ENCODE measurements around the gene ADIG. TPM values are rescaled to one million over a fixed set of nuclear protein-coding genes. Genes with fewer than 3 reads are reported as not detected.

Gene ADIG
- total and polyA plus RNA-seq, 2 of the 8 experiments (the other 6 are each of a cell fraction or from before 2014, with no cell fraction given), result not detected

- TF ChIP-seq, protein P1, sequence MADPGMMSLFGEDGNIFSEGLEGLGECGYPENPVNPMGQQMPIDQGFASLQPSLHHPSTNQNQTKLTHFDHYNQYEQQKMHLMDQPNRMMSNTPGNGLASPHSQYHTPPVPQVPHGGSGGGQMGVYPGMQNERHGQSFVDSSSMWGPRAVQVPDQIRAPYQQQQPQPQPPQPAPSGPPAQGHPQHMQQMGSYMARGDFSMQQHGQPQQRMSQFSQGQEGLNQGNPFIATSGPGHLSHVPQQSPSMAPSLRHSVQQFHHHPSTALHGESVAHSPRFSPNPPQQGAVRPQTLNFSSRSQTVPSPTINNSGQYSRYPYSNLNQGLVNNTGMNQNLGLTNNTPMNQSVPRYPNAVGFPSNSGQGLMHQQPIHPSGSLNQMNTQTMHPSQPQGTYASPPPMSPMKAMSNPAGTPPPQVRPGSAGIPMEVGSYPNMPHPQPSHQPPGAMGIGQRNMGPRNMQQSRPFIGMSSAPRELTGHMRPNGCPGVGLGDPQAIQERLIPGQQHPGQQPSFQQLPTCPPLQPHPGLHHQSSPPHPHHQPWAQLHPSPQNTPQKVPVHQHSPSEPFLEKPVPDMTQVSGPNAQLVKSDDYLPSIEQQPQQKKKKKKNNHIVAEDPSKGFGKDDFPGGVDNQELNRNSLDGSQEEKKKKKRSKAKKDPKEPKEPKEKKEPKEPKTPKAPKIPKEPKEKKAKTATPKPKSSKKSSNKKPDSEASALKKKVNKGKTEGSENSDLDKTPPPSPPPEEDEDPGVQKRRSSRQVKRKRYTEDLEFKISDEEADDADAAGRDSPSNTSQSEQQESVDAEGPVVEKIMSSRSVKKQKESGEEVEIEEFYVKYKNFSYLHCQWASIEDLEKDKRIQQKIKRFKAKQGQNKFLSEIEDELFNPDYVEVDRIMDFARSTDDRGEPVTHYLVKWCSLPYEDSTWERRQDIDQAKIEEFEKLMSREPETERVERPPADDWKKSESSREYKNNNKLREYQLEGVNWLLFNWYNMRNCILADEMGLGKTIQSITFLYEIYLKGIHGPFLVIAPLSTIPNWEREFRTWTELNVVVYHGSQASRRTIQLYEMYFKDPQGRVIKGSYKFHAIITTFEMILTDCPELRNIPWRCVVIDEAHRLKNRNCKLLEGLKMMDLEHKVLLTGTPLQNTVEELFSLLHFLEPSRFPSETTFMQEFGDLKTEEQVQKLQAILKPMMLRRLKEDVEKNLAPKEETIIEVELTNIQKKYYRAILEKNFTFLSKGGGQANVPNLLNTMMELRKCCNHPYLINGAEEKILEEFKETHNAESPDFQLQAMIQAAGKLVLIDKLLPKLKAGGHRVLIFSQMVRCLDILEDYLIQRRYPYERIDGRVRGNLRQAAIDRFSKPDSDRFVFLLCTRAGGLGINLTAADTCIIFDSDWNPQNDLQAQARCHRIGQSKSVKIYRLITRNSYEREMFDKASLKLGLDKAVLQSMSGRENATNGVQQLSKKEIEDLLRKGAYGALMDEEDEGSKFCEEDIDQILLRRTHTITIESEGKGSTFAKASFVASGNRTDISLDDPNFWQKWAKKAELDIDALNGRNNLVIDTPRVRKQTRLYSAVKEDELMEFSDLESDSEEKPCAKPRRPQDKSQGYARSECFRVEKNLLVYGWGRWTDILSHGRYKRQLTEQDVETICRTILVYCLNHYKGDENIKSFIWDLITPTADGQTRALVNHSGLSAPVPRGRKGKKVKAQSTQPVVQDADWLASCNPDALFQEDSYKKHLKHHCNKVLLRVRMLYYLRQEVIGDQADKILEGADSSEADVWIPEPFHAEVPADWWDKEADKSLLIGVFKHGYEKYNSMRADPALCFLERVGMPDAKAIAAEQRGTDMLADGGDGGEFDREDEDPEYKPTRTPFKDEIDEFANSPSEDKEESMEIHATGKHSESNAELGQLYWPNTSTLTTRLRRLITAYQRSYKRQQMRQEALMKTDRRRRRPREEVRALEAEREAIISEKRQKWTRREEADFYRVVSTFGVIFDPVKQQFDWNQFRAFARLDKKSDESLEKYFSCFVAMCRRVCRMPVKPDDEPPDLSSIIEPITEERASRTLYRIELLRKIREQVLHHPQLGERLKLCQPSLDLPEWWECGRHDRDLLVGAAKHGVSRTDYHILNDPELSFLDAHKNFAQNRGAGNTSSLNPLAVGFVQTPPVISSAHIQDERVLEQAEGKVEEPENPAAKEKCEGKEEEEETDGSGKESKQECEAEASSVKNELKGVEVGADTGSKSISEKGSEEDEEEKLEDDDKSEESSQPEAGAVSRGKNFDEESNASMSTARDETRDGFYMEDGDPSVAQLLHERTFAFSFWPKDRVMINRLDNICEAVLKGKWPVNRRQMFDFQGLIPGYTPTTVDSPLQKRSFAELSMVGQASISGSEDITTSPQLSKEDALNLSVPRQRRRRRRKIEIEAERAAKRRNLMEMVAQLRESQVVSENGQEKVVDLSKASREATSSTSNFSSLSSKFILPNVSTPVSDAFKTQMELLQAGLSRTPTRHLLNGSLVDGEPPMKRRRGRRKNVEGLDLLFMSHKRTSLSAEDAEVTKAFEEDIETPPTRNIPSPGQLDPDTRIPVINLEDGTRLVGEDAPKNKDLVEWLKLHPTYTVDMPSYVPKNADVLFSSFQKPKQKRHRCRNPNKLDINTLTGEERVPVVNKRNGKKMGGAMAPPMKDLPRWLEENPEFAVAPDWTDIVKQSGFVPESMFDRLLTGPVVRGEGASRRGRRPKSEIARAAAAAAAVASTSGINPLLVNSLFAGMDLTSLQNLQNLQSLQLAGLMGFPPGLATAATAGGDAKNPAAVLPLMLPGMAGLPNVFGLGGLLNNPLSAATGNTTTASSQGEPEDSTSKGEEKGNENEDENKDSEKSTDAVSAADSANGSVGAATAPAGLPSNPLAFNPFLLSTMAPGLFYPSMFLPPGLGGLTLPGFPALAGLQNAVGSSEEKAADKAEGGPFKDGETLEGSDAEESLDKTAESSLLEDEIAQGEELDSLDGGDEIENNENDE (IDR thresholded peaks at IDR 0.05; ENCODE audit: insufficient replicate concordance, low read length), result no peak
Observed at GRCh38 chr20:38629979-38630378, 49.0 kb downstream of the ADIG start (continued).
